ENCODE results near the gene CA10. TPM values are rescaled to one million over a fixed set of nuclear protein-coding genes. Genes with fewer than 3 reads are reported as not detected.

Gene CA10
- total and polyA plus RNA-seq, 2 experiments from 2014 or later: 0.92 to 1.5 TPM

DNA sequence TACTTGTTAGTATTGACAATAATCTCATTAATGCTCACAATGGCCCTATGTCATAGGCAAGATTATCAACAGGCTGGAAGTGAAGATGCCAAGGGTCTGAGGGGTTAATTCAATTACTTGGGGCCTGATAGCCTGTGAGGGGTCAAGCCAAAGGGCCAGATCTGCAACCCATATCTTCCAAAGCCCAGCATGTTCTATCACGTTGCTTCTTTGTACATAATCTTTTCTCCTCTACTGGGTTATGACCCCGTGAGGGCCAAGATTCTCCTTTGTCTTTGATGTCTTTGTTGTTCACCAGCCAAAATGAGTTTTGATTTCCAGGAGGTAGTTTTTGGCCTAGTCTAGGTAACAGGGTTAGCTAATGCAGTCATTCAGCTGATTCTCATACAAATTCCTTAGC lies 551.0 kb downstream of the CA10 start:
- 0 out of 2 replicates have a peak, but pooled peaks cover 2% of the 10 kb centered on the region for H3K9me2 ChIP-seq (ENCODE audit: insufficient read depth)
- no peak overlapping the region for H3K4me3 ChIP-seq
- no peaks in the 10 kb centered on the region for H4K20me1 ChIP-seq (replicated peaks; ENCODE audit: insufficient read depth)
- Mint-ChIP-seq H3K27me3 (ENCODE audit: insufficient read depth, low read depth, poor library complexity) (peaks cover 2% of the 10 kb centered on the region), H3K9me3 (peaks cover 2% of the 10 kb centered on the region; the same call in 1 of the 3 replicates), H3K27ac (no peak overlapping the region), H3K4me1 (peaks cover 3% of the 10 kb centered on the region; the same call in 1 of the 3 replicates), H3K36me3 (ENCODE audit: low read depth) (no peaks in the 10 kb centered on the region), H3K4me3 (no peak overlapping the region)
- H3K4me1 ChIP-seq (ENCODE audit: insufficient read depth): no peaks in the 10 kb centered on the region
- H3K27me3 ChIP-seq (ENCODE audit: insufficient read depth): no peaks in the 10 kb centered on the region
- no peaks in the 10 kb centered on the region for H3F3A ChIP-seq (replicated peaks; ENCODE audit: low read depth)
- ATAC-seq (no peak), DNase-seq (ENCODE audit: low spot score) (no peak)
- H3K79me2 ChIP-seq (replicated peaks; ENCODE audit: insufficient read depth): no peaks in the 10 kb centered on the region
- no peak overlapping the region for H3K27ac ChIP-seq (ENCODE audit: low read depth)
- H3K4me2 ChIP-seq: no peak overlapping the region
- no peaks in the 10 kb centered on the region for H3K36me3 ChIP-seq (ENCODE audit: insufficient read depth)
- H2AFZ ChIP-seq: peak overlapping the region; percentile 83
- TF ChIP-seq CREB1 (CRISPR knock-in tag; IDR thresholded peaks at IDR 0.05; ENCODE audit: low read depth) (no peak), NANOG (IDR thresholded peaks at IDR 0.05; ENCODE audit: borderline replicate concordance) (no peak), ZNF331 (CRISPR knock-in tag; IDR thresholded peaks at IDR 0.05; ENCODE audit: low read depth) (no peak)
- TF ChIP-seq, protein P1, sequence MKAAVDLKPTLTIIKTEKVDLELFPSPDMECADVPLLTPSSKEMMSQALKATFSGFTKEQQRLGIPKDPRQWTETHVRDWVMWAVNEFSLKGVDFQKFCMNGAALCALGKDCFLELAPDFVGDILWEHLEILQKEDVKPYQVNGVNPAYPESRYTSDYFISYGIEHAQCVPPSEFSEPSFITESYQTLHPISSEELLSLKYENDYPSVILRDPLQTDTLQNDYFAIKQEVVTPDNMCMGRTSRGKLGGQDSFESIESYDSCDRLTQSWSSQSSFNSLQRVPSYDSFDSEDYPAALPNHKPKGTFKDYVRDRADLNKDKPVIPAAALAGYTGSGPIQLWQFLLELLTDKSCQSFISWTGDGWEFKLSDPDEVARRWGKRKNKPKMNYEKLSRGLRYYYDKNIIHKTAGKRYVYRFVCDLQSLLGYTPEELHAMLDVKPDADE (IDR thresholded peaks at IDR 0.05): no peak
- TF ChIP-seq, protein P2, sequence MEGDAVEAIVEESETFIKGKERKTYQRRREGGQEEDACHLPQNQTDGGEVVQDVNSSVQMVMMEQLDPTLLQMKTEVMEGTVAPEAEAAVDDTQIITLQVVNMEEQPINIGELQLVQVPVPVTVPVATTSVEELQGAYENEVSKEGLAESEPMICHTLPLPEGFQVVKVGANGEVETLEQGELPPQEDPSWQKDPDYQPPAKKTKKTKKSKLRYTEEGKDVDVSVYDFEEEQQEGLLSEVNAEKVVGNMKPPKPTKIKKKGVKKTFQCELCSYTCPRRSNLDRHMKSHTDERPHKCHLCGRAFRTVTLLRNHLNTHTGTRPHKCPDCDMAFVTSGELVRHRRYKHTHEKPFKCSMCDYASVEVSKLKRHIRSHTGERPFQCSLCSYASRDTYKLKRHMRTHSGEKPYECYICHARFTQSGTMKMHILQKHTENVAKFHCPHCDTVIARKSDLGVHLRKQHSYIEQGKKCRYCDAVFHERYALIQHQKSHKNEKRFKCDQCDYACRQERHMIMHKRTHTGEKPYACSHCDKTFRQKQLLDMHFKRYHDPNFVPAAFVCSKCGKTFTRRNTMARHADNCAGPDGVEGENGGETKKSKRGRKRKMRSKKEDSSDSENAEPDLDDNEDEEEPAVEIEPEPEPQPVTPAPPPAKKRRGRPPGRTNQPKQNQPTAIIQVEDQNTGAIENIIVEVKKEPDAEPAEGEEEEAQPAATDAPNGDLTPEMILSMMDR (conservative IDR thresholded peaks at IDR 0.05; ENCODE audit: low read depth in 2 of 2): no peak

DNA sequence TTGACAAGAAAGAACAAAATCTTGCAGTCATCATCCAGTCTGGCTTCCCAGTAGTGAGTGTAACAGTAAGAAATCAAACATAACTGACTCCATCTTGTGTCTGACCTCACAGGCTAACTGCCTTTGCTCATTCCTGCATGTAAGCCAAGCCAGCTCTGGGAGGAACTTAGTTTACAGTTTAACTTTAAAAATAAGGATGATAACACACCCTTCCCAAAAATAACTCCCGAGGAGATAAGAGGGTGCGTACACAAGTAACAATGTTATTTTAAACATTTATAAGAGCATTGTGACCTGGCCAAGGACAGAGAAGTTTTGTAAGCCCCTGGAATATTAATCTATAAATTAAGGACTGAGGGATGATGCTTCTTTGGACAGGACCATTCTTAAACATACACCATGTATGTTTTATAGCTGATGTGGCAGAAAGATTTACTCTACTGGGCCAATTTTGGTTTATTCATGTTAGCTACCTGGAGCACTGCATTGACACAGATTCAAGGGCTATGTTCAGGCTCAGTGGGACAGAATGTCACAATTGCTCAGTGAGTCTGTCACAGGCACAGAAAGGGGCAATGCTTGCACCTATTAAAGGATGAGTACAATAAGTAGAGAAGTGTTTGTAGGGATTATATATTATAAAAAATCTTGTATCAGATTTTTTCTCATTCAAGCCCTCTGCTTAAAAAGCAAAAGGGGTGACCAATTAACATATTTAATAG lies 554.1 kb downstream of the CA10 start:
- Histone ChIP-seq H3K36me3 (ENCODE audit: insufficient read depth) (no peaks in the 10 kb centered on the region), H3K4me3 (no peak overlapping the region), H3K79me2 (replicated peaks; ENCODE audit: insufficient read depth) (no peaks in the 10 kb centered on the region), H3K27me3 (ENCODE audit: insufficient read depth) (no peaks in the 10 kb centered on the region), H2AFZ (no peak overlapping the region), H3F3A (replicated peaks; ENCODE audit: low read depth) (no peaks in the 10 kb centered on the region), H3K4me2 (no peak overlapping the region), H4K20me1 (replicated peaks; ENCODE audit: insufficient read depth) (no peaks in the 10 kb centered on the region), H3K9me2 (ENCODE audit: insufficient read depth) (peaks cover 19% of the 10 kb centered on the region), H3K27ac (ENCODE audit: low read depth) (no peak overlapping the region), H3K4me1 (ENCODE audit: insufficient read depth) (peaks cover 6% of the 10 kb centered on the region; the same call in 1 of the 2 replicates)
- Mint-ChIP-seq H3K36me3 (ENCODE audit: low read depth) (no peaks in the 10 kb centered on the region; the same call in 2 of the 3 replicates), H3K4me3 (no peak overlapping the region), H3K27ac (no peak overlapping the region), H3K27me3 (ENCODE audit: insufficient read depth, low read depth, poor library complexity) (no peaks in the 10 kb centered on the region), H3K4me1 (peaks cover 4% of the 10 kb centered on the region), H3K9me3 (no peaks in the 10 kb centered on the region; the same call in 2 of the 3 replicates)
- TF ChIP-seq NANOG (IDR thresholded peaks at IDR 0.05; ENCODE audit: borderline replicate concordance): no peak
- TF ChIP-seq CREB1 (CRISPR knock-in tag; IDR thresholded peaks at IDR 0.05; ENCODE audit: low read depth): no peak
- TF ChIP-seq, protein P1 (IDR thresholded peaks at IDR 0.05): no peak
- TF ChIP-seq, protein P3, sequence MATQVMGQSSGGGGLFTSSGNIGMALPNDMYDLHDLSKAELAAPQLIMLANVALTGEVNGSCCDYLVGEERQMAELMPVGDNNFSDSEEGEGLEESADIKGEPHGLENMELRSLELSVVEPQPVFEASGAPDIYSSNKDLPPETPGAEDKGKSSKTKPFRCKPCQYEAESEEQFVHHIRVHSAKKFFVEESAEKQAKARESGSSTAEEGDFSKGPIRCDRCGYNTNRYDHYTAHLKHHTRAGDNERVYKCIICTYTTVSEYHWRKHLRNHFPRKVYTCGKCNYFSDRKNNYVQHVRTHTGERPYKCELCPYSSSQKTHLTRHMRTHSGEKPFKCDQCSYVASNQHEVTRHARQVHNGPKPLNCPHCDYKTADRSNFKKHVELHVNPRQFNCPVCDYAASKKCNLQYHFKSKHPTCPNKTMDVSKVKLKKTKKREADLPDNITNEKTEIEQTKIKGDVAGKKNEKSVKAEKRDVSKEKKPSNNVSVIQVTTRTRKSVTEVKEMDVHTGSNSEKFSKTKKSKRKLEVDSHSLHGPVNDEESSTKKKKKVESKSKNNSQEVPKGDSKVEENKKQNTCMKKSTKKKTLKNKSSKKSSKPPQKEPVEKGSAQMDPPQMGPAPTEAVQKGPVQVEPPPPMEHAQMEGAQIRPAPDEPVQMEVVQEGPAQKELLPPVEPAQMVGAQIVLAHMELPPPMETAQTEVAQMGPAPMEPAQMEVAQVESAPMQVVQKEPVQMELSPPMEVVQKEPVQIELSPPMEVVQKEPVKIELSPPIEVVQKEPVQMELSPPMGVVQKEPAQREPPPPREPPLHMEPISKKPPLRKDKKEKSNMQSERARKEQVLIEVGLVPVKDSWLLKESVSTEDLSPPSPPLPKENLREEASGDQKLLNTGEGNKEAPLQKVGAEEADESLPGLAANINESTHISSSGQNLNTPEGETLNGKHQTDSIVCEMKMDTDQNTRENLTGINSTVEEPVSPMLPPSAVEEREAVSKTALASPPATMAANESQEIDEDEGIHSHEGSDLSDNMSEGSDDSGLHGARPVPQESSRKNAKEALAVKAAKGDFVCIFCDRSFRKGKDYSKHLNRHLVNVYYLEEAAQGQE (IDR thresholded peaks at IDR 0.05; ENCODE audit: unreplicated experiment): no peak
- no peak for TF ChIP-seq STAT1 (IDR thresholded peaks at IDR 0.05; ENCODE audit: unreplicated experiment)
- TF ChIP-seq ZNF114 (CRISPR knock-in tag; IDR thresholded peaks at IDR 0.05): no peak
- no peak for TF ChIP-seq EZH2 (IDR thresholded peaks at IDR 0.05; ENCODE audit: low read depth, unreplicated experiment)
- TF ChIP-seq JUNB (IDR thresholded peaks at IDR 0.05; ENCODE audit: unreplicated experiment): no peak
- no peak for DNase-seq (ENCODE audit: low spot score)
- ATAC-seq: no peak

All from GM23338 (cell line).